HG02884 (cell line): Measurements from ENCODE around the gene UVSSA.
"Not testable (repeated sequence)": the region's sequence is repeated elsewhere in the genome, so short reads cannot be mapped to it uniquely, and the experiment has no call there.

ENCODE experiments used
- ATAC-seq: cut with Tn5 transposase; IDR thresholded peaks from one replicate; pipeline ENCODE4 v1.9.1; 2021; ENCODE audit warnings: mild to moderate bottlenecking, moderate library complexity; ENCODE audit not compliant: unreplicated experiment

The UVSSA gene

GRCh38 chr4:1385373-1386340 lies 38.6 kb downstream of the UVSSA start:
- no peak for ATAC-seq

GRCh38 chr4:1393363-1393762 lies 46.4 kb downstream of the UVSSA start:
- ATAC-seq: not testable (repeated sequence)

- ATAC-seq: no peak
Observed at GRCh38 chr4:1393866-1394265, 46.9 kb downstream of the UVSSA start.

- not testable (repeated sequence) for ATAC-seq
Observed at GRCh38 chr4:1394554-1395388, 47.8 kb downstream of the UVSSA start.

GRCh38 chr4:1395389-1395820 lies 48.4 kb downstream of the UVSSA start:
- not testable (repeated sequence) for ATAC-seq

- ATAC-seq: no peak
Observed at GRCh38 chr4:1395941-1396805, 49.2 kb downstream of the UVSSA start.

- no peak for ATAC-seq
Observed at GRCh38 chr4:1396806-1397455, 49.9 kb downstream of the UVSSA start.

- ATAC-seq: no peak
Observed at GRCh38 chr4:1398681-1399507, 51.9 kb downstream of the UVSSA start.

GRCh38 chr4:1399508-1400190 lies 52.6 kb downstream of the UVSSA start:
- no peak for ATAC-seq

- ATAC-seq: no peak
Observed at GRCh38 chr4:1400191-1400805, 53.3 kb downstream of the UVSSA start.

GRCh38 chr4:1400831-1401408 lies 53.9 kb downstream of the UVSSA start:
- no peak for ATAC-seq

GRCh38 chr4:1401409-1402020 lies 54.5 kb downstream of the UVSSA start:
- ATAC-seq: no peak

GRCh38 chr4:1402021-1402515 lies 55.1 kb downstream of the UVSSA start:
- no peak for ATAC-seq

- no peak for ATAC-seq
Observed at GRCh38 chr4:1402516-1403091, 55.6 kb downstream of the UVSSA start.

- ATAC-seq: no peak
Observed at GRCh38 chr4:1403177-1403583, 56.2 kb downstream of the UVSSA start.

- no peak for ATAC-seq
Observed at GRCh38 chr4:1403591-1404572, 56.9 kb downstream of the UVSSA start.
